Neutrophil (primary cell): ENCODE measurements around the gene SFXN5.

Experiments
- H3K27ac ChIP-seq: fragments of 200-600 bp; sonication (generic); 2 replicates; pipeline ENCODE4 v1.5.1; 2016; ENCODE audit warnings: mild to moderate bottlenecking, moderate library complexity
- H3K27me3 ChIP-seq: fragments of 200-600 bp; sonication (generic); 2 replicates; pipeline ENCODE4 v1.6.0; 2016; ENCODE audit warnings: mild to moderate bottlenecking
- H3K36me3 ChIP-seq: fragments of 200-600 bp; sonication (generic); 2 replicates; pipeline ENCODE4 v1.5.1; 2017
- H3K4me1 ChIP-seq, 2 experiments: fragments of 200-600 bp in 1 of 2; sonication (generic) in 1 of 2; 1 replicate in 1 of 2; 2 replicates in 1 of 2; pipeline versions ENCODE4 v1.5.1 to v1.6.1; 2013 to 2016; ENCODE audit warnings: low read depth in 1 of 2, low read length in 1 of 2, mild to moderate bottlenecking in 1 of 2, moderate library complexity in 1 of 2; ENCODE audit not compliant: control insufficient read depth in 1 of 2, insufficient read depth in 1 of 2
- H3K4me3 ChIP-seq, 2 experiments: fragments of 200-600 bp in 1 of 2; sonication (generic) in 1 of 2; 1 replicate in 1 of 2; 2 replicates in 1 of 2; pipeline ENCODE4 v1.5.1; 2013 to 2016; ENCODE audit warnings: low read depth in 1 of 2, low read length in 1 of 2, mild to moderate bottlenecking in 1 of 2, moderate library complexity in 1 of 2
- H3K9me3 ChIP-seq: fragments of 200-600 bp; sonication (generic); 2 replicates; pipeline ENCODE4 v1.5.1; 2016
- CTCF ChIP-seq: fragments of 200-600 bp; sonication (generic); IDR thresholded peaks from 2 replicates; pipeline ENCODE4 v1.5.1; 2016; ENCODE audit warnings: antibody characterized with exemption

SFXN5 gene

GRCh38 chr2:72915907-72916742 is 155.4 kb downstream of the SFXN5 start:
- no peaks in the 10 kb centered on the region for H3K36me3 ChIP-seq
- no peaks in the 10 kb centered on the region for H3K9me3 ChIP-seq
- H3K27me3 ChIP-seq: peaks cover 100% of the 10 kb centered on the region
- TF ChIP-seq CTCF: no peak
- no peak overlapping the region for H3K27ac ChIP-seq
- H3K4me3 ChIP-seq: peak overlapping the region in 1 of 2 experiments; percentile 14
- peaks cover 22 to 40% of the 10 kb centered on the region in 2 experiments for H3K4me1 ChIP-seq

DNA sequence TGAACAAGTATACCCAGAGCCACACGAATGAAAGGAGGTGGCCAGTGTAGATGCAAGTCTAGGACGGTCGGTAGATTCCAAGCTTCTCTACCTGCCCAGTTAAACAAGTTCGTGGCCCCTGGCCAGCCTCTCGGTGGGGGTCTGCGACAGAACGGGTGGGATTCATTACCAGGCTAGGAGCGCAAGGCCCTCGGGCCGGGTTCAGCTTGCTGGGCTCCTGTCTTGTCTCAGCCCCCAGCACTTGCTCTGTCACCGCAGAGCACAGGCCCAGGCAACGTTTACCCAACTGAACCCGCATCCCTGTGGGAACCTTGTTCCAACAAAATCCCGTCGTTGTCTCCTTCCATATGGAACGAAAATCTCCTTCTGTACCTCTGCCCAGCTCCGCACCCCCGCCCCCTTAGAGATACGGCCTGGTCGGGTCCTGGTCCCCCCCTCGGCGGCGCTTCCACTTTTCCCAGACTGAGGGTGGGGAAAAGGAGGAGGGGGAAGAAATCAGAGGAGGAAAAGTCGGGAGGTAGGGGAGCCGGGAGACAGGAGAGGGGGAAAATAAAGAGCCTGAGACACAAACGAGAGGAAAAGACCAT is 156.1 kb downstream of the SFXN5 start:
- peak overlapping the region in 1 of 2 experiments; percentile 14 for H3K4me3 ChIP-seq
- H3K36me3 ChIP-seq: no peaks in the 10 kb centered on the region
- peaks cover 100% of the 10 kb centered on the region for H3K27me3 ChIP-seq
- TF ChIP-seq CTCF: no peak
- H3K9me3 ChIP-seq: no peaks in the 10 kb centered on the region
- H3K4me1 ChIP-seq: peaks cover 21 to 37% of the 10 kb centered on the region in 2 experiments
- no peak overlapping the region for H3K27ac ChIP-seq

DNA sequence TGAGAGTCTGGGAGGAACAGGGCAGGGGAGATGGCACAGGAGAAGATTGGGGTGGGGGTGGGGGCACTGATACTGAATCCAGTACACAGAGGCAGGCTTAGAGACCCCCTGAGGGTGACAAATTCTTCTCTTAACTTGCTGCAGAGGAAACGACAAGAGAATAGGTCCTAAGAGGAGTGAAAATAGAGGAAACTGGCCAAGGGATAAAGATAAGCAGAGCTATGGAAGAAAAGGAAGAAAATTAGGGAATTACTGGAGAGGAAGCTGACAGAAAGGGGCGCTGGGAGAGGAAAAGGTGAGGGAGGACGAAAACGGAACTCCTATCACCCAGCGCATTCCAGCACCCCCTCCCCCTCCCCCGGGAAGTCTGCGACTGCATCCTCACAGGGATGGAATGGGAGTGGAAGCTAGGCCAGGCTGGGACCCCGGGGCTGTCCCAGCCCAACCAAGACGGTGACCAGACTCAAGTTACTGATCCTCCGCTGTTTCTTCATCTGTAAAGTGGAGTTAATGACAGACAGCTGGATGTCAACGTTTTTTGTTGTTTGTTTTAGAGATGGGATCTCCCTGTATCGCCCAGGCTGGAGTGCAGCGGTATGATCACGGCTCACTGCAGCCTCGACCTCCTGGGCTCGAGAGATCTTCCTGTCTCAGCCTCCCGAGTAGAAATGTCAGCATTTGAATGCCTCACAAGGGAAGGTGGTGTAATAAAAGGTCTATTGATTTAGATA is 156.8 kb downstream of the SFXN5 start:
- Histone ChIP-seq H3K4me3 (no peak overlapping the region), H3K36me3 (no peaks in the 10 kb centered on the region), H3K9me3 (no peaks in the 10 kb centered on the region), H3K4me1 (peaks cover 18 to 32% of the 10 kb centered on the region in 2 experiments), H3K27ac (no peak overlapping the region), H3K27me3 (peaks cover 100% of the 10 kb centered on the region)
- TF ChIP-seq CTCF: no peak

- H3K27me3 ChIP-seq: peaks cover 100% of the 10 kb centered on the region
- no peak overlapping the region for H3K27ac ChIP-seq
These were observed 157.3 kb downstream of the SFXN5 start for GRCh38 chr2:72914206-72914559.

More at GRCh38 chr2:72914206-72914559, 157.3 kb downstream of the SFXN5 start:
- Histone ChIP-seq H3K36me3 (no peaks in the 10 kb centered on the region), H3K4me1 (peaks cover 18 to 32% of the 10 kb centered on the region in 2 experiments), H3K9me3 (no peaks in the 10 kb centered on the region), H3K4me3 (no peak overlapping the region)
- TF ChIP-seq CTCF: no peak
